VCaP (cell line): ENCODE results near the gene AKAP6.
"Not testable (repeated sequence)": the region's sequence is repeated elsewhere in the genome, so short reads cannot be mapped to it uniquely, and the experiment has no call there.

ENCODE experiments used
- H3K27ac ChIP-seq: fragments of 450-650 bp; 2 replicates; pipeline ENCODE4 v1.5.1; 2017
- TF ChIP-seq, protein P1 (sequence below): fragments of 450-650 bp; conservative IDR thresholded peaks from 2 replicates; pipeline ENCODE4 v1.5.1; 2017; ENCODE audit warnings: mild to moderate bottlenecking, moderate library complexity

The AKAP6 gene

DNA sequence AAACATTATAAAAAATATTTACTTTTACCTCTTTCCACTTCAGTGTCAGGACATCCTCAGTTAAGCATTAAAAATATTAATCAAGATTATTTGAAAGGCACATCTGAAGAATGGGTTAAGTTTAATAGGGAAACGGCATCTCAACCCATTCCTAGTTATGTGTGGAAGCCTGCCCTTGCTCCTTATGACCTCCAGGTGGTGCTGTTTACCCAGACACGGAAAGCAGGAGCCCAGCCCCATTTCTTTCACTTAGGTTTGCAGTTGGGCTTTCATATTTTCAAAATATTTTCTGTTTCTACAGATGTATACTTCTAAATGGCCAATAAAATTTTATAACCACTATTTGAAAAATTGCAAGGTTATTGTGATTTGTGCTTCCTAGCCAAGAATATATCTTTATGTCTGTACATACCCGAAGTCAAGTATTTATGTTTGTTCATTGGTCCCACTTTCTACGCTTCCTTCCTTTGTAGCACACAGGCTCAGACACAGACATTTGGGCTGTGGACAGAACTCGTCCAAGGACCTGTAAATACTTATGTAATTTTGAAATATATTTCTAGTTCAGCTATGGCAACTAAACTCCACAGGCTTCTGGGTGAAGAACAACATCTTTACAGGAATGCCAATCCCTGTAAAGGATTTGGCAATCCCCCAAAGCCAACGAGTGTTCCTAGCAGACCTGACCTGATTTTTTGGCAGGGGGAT is 247.1 kb downstream of the AKAP6 start:
- TF ChIP-seq, protein P1, sequence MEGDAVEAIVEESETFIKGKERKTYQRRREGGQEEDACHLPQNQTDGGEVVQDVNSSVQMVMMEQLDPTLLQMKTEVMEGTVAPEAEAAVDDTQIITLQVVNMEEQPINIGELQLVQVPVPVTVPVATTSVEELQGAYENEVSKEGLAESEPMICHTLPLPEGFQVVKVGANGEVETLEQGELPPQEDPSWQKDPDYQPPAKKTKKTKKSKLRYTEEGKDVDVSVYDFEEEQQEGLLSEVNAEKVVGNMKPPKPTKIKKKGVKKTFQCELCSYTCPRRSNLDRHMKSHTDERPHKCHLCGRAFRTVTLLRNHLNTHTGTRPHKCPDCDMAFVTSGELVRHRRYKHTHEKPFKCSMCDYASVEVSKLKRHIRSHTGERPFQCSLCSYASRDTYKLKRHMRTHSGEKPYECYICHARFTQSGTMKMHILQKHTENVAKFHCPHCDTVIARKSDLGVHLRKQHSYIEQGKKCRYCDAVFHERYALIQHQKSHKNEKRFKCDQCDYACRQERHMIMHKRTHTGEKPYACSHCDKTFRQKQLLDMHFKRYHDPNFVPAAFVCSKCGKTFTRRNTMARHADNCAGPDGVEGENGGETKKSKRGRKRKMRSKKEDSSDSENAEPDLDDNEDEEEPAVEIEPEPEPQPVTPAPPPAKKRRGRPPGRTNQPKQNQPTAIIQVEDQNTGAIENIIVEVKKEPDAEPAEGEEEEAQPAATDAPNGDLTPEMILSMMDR, result peak; percentile 91
- no peak overlapping the region for H3K27ac ChIP-seq

- H3K27ac ChIP-seq, result no peak overlapping the region
- TF ChIP-seq, protein P1, result no peak
Measured at GRCh38 chr14:32576977-32577376, 247.9 kb downstream of the AKAP6 start.

- TF ChIP-seq, protein P1, result no peak
Measured at GRCh38 chr14:32578181-32578580, 249.1 kb downstream of the AKAP6 start.

DNA sequence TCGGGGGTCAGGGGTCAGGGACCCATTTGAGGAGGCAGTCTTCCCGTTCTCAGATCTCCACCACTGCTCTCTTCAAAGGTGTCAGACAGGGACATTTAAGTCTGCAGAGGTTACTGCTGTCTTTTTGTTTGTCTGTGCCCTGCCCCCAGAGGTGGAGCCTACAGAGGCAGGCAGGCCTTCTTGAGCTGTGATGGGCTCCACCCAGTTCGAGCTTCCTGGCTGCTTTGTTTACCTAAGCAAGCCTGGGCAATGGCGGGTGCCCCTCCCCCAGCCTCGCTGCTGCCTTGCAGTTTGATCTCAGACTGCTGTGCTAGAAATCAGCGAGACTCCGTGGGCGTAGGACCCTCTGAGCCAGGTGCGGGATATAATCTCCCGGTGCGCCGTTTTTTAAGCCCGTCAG is 254.3 kb downstream of the AKAP6 start:
- not testable (repeated sequence) for H3K27ac ChIP-seq

More at GRCh38 chr14:32578181-32578580, 249.1 kb downstream of the AKAP6 start:
- no peak overlapping the region for H3K27ac ChIP-seq

- TF ChIP-seq, protein P1, result no peak
- H3K27ac ChIP-seq, result no peak overlapping the region
Measured at GRCh38 chr14:32584079-32584478, 255.0 kb downstream of the AKAP6 start.

DNA sequence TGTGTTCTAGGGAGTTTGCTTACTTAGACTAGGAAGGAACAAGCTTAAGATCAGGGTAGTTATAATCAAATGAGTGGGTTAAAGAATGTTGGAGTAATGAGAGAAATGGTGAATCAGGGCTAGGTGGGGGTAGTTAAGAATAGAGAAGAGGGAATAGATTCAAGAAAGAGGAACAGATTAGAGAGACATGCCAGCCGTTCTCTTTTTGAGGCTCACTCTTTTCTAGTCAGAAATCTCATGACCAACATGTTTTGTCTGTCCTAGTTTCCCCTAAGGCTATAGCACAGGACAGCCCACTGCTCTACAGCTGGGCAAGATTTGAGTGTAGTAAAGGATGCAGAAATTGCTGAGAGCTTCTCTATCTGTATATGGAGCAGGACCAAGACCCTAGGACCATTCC is 258.4 kb downstream of the AKAP6 start:
- TF ChIP-seq, protein P1, result no peak
- no peak overlapping the region for H3K27ac ChIP-seq

GRCh38 chr14:32588448-32589320 is 259.6 kb downstream of the AKAP6 start:
- no peak overlapping the region for H3K27ac ChIP-seq
- TF ChIP-seq, protein P1, result peak; percentile 84

GRCh38 chr14:32590157-32590556 is 261.1 kb downstream of the AKAP6 start:
- H3K27ac ChIP-seq, result no peak overlapping the region
- TF ChIP-seq, protein P1, result no peak
